Activated CD4-positive, alpha-beta memory T cell treated with anti-CD3 and anti-CD28 coated beads, Interleukin-2, amount 10 ng/mL, durations not matched to agents 7 days and 5 days (primary cell): ENCODE measurements around the gene SMC2. TPM values are rescaled to one million over a fixed set of nuclear protein-coding genes. Genes with fewer than 3 reads are reported as not detected.

ENCODE experiments used
- CTCF ChIA-PET: fragments of 350-600 bp; sonication (Branson Sonifier 250); formaldehyde crosslinking; loops from one replicate; lab custom pipeline; 2021; ENCODE audit warnings: antibody characterized with exemption, inconsistent platforms; lab: Charles Lee
- POLR2A ChIA-PET: fragments of 350-600 bp; sonication (Branson Sonifier 250); formaldehyde crosslinking; loops from one replicate; lab custom pipeline; 2021; ENCODE audit warnings: antibody characterized with exemption; lab: Charles Lee
- DNase-seq: peaks from one replicate; pipeline ENCODE4 v3.0.0-alpha.2; 2020
- H3K27ac Mint-ChIP-seq: one replicate; pipeline ENCODE4 v1.8.0; 2021; ENCODE audit warnings: mild to moderate bottlenecking, mixed read lengths
- H3K27me3 Mint-ChIP-seq: one replicate; pipeline ENCODE4 v1.8.0; 2021; ENCODE audit warnings: mixed read lengths
- H3K36me3 Mint-ChIP-seq: one replicate; pipeline ENCODE4 v1.8.0; 2021; ENCODE audit warnings: low read depth, mixed read lengths
- H3K4me1 Mint-ChIP-seq: one replicate; pipeline ENCODE4 v1.8.0; 2021; ENCODE audit warnings: mixed read lengths
- H3K4me3 Mint-ChIP-seq: one replicate; pipeline ENCODE4 v1.8.0; 2021; ENCODE audit warnings: mild to moderate bottlenecking, mixed read lengths
- H3K9me3 Mint-ChIP-seq: one replicate; pipeline ENCODE4 v1.8.0; 2021; ENCODE audit warnings: mixed read lengths
- total RNA-seq, 2 experiments: library from RNA; stranded (reverse); gene quantifications; one replicate each; pipeline ENCODE4 v1.2.3, GENCODE V29; 2021

The SMC2 gene
- total RNA-seq = 10 to 100 TPM; 55.2 to 57.2 TPM

GRCh38 chr9:104093647-104094533 is at the start of gene SMC2:
Gene SMC2 (plus strand): TSS chr9:104094309. CDS start chr9:104095385, 1,076 bp downstream.
- Mint-ChIP-seq H3K9me3 (no peaks in the 10 kb centered on the region), H3K27ac (peak within 1 kb of the TSS; percentile 99)
- CTCF ChIA-PET = interaction anchor here (0.9 to 1.7 kb wide), 3 partner anchors 16 to 654 kb away, joined by 3 to 7 read pairs (median 3); no protein-coding TSS in a partner anchor

GRCh38 chr9:104068546-104068945 is 25.6 kb upstream of the SMC2 start:
- Mint-ChIP-seq H3K27me3 (peaks cover 2% of the 10 kb centered on the region), H3K9me3 (no peaks in the 10 kb centered on the region), H3K4me3 (no peak overlapping the region), H3K4me1 (no peaks in the 10 kb centered on the region), H3K27ac (no peak overlapping the region), H3K36me3 (no peaks in the 10 kb centered on the region)
- ChIA-PET CTCF (no interaction called here), POLR2A (no interaction called here)
- no peak for DNase-seq

More at GRCh38 chr9:104093647-104094533, at the start of gene SMC2:
- peak; percentile 94 for DNase-seq
- peak within 1 kb of the TSS; percentile 99 for H3K4me3 Mint-ChIP-seq
- POLR2A ChIA-PET = interaction anchor here (0.8 to 3.4 kb wide), 25 partner anchors 9 to 1311 kb away, joined by 3 to 32 read pairs (median 6); partner anchors contain the start of genes NIPSNAP3A and SLC44A1
- H3K36me3 Mint-ChIP-seq = peaks cover 27% of the 10 kb centered on the region
- peaks cover 48% of the 10 kb centered on the region for H3K4me1 Mint-ChIP-seq
- no peaks in the 10 kb centered on the region for H3K27me3 Mint-ChIP-seq

- CTCF ChIA-PET = no interaction called here
- no peak for DNase-seq
- Mint-ChIP-seq H3K27ac (no peak overlapping the region), H3K4me3 (no peak overlapping the region), H3K27me3 (peaks cover 2% of the 10 kb centered on the region), H3K9me3 (no peaks in the 10 kb centered on the region), H3K4me1 (no peaks in the 10 kb centered on the region), H3K36me3 (no peaks in the 10 kb centered on the region)
- POLR2A ChIA-PET = no interaction called here
Measured at GRCh38 chr9:104069288-104069687, 24.8 kb upstream of the SMC2 start.

- no peak for DNase-seq
- no peaks in the 10 kb centered on the region for H3K4me1 Mint-ChIP-seq
- H3K27ac Mint-ChIP-seq = no peak overlapping the region
- ChIA-PET CTCF (no interaction called here), POLR2A (no interaction called here)
- no peak overlapping the region for H3K4me3 Mint-ChIP-seq
- no peaks in the 10 kb centered on the region for H3K27me3 Mint-ChIP-seq
- no peaks in the 10 kb centered on the region for H3K36me3 Mint-ChIP-seq
- H3K9me3 Mint-ChIP-seq = no peaks in the 10 kb centered on the region
Measured at GRCh38 chr9:104071589-104071988, 22.5 kb upstream of the SMC2 start.

- Mint-ChIP-seq H3K27me3 (no peaks in the 10 kb centered on the region), H3K9me3 (no peaks in the 10 kb centered on the region), H3K36me3 (no peaks in the 10 kb centered on the region), H3K27ac (no peak overlapping the region), H3K4me3 (no peak overlapping the region), H3K4me1 (no peaks in the 10 kb centered on the region)
- ChIA-PET POLR2A (no interaction called here), CTCF (no interaction called here)
- DNase-seq = no peak
Measured at GRCh38 chr9:104073098-104073769, 20.9 kb upstream of the SMC2 start.

DNA sequence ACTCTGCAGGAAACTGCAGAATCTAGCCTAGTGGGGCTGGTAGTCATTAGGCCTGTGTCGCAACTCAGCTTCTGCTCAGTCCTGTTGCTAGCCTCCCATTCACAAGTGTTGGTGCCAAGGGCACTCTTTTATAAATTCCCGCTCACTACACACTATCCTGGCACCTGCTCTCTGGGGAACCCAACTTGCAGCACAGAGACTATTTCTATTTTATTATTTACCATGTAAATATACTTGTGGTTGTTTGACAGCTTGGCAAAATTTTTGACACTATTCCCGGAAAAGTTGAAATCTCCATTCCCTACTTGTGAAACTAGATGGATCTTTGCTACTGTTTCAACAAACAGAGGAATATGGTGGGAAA is 20.4 kb upstream of the SMC2 start:
- POLR2A ChIA-PET = no interaction called here
- no peak for DNase-seq
- CTCF ChIA-PET = no interaction called here

DNA sequence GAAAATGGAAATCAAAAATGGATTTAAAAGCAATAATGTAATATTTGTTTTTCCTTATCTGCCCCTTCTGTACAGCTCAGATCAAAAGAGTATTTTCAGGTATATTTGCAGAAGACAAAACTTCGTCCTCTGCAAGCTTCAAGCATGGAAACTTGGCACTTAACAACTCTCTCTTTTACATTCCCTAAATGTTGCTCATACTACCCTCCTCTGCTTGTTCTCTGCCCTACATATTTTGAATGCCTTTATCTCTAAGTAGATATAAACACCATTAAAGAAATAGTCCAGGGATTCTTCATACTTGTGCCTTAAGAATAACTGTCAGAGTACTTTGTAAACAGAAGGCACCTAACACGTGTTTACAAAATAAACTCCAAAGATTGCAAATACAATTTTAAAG is 19.2 kb upstream of the SMC2 start:
- DNase-seq = no peak
- Mint-ChIP-seq H3K36me3 (no peaks in the 10 kb centered on the region), H3K4me1 (no peaks in the 10 kb centered on the region), H3K27ac (no peak overlapping the region), H3K9me3 (peaks cover 2% of the 10 kb centered on the region), H3K4me3 (no peak overlapping the region), H3K27me3 (peaks cover 2% of the 10 kb centered on the region)
- ChIA-PET POLR2A (interaction anchor here (2.0 kb wide), 1 partner anchor 19 kb away, joined by 6 read pairs; the partner anchor contains the start of gene SMC2), CTCF (no interaction called here)

More for the DNA sequence above, 20.4 kb upstream of the SMC2 start:
- Mint-ChIP-seq H3K9me3 (no peaks in the 10 kb centered on the region), H3K4me3 (no peak overlapping the region), H3K27ac (no peak overlapping the region), H3K27me3 (no peaks in the 10 kb centered on the region), H3K4me1 (no peaks in the 10 kb centered on the region), H3K36me3 (no peaks in the 10 kb centered on the region)

DNA sequence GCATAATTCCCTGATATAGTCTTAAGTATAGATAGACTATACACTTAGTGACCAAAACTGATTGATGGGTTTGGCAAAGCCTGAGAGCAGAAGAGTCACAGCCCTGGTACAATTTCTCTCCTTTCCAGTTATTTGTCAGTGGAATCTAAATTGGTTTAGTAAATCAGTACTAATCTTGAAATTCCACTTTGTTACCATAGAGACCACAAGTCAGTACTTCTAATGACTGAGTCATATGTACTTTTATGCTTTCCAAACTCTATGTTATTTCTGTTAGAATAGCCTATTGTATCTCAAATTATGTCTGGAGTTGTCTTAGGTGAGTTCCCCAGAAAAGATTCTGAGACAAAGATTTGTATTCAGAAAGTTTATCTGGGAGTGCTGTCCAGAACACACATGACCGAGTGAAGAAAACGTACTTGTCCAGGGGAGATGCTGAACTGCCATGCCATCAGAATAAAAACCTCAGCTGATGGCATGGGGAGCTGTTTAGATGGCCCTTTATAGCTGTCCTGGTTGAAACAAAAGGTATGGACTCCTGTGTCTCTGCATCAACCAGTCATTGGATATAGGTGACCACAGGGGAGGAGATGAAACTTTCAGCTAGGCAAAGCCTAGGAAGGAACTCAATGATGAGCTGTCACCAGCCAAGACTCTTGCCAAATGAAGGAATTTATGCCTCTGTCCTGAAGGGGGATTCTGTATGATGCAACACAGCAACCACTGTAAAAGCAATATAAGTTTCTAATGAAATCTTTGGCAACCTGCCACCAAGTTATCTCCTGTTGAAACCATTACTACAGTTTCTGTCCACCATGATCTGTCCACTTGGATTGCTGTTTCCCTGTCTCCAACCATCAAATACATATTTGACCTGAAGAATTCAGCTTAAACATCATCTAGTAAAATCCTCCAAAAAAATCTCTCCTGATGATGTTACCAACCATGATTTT is 18.0 kb upstream of the SMC2 start:
- Mint-ChIP-seq H3K9me3 (peaks cover 2% of the 10 kb centered on the region), H3K27ac (no peak overlapping the region), H3K27me3 (peaks cover 2% of the 10 kb centered on the region), H3K4me1 (no peaks in the 10 kb centered on the region), H3K36me3 (no peaks in the 10 kb centered on the region), H3K4me3 (no peak overlapping the region)
- ChIA-PET POLR2A (interaction anchor here (2.0 kb wide), 1 partner anchor 18 kb away, joined by 6 read pairs; the partner anchor contains the start of gene SMC2), CTCF (no interaction called here)
- DNase-seq = no peak

- Mint-ChIP-seq H3K4me3 (no peak overlapping the region), H3K4me1 (no peaks in the 10 kb centered on the region), H3K27me3 (peaks cover 2% of the 10 kb centered on the region), H3K27ac (no peak overlapping the region), H3K36me3 (no peaks in the 10 kb centered on the region), H3K9me3 (peaks cover 4% of the 10 kb centered on the region)
- ChIA-PET POLR2A (no interaction called here), CTCF (no interaction called here)
- DNase-seq = no peak
Measured at GRCh38 chr9:104078596-104078995, 15.5 kb upstream of the SMC2 start.

GRCh38 chr9:104080983-104081382 is 13.1 kb upstream of the SMC2 start:
- Mint-ChIP-seq H3K4me3 (no peak overlapping the region), H3K36me3 (no peaks in the 10 kb centered on the region), H3K27me3 (peaks cover 2% of the 10 kb centered on the region), H3K9me3 (peaks cover 4% of the 10 kb centered on the region), H3K4me1 (no peaks in the 10 kb centered on the region), H3K27ac (no peak overlapping the region)
- POLR2A ChIA-PET = no interaction called here
- DNase-seq = no peak
- CTCF ChIA-PET = no interaction called here

GRCh38 chr9:104082168-104082567 is 11.9 kb upstream of the SMC2 start:
- Mint-ChIP-seq H3K27ac (no peak overlapping the region), H3K4me1 (no peaks in the 10 kb centered on the region), H3K4me3 (no peak overlapping the region), H3K9me3 (peaks cover 4% of the 10 kb centered on the region), H3K27me3 (peaks cover 5% of the 10 kb centered on the region), H3K36me3 (no peaks in the 10 kb centered on the region)
- no peak for DNase-seq
- ChIA-PET POLR2A (no interaction called here), CTCF (no interaction called here)

- Mint-ChIP-seq H3K9me3 (peaks cover 3% of the 10 kb centered on the region), H3K4me3 (no peak overlapping the region), H3K27ac (no peak overlapping the region), H3K27me3 (peaks cover 12% of the 10 kb centered on the region), H3K4me1 (no peaks in the 10 kb centered on the region), H3K36me3 (no peaks in the 10 kb centered on the region)
- CTCF ChIA-PET = no interaction called here
- POLR2A ChIA-PET = interaction anchor here (1.0 kb wide), 1 partner anchor 8 kb away, joined by 4 read pairs; the partner anchor contains the start of gene SMC2
- no peak for DNase-seq
Measured at GRCh38 chr9:104085525-104085924, 8.6 kb upstream of the SMC2 start.
